NCI-H526 (cell line): ENCODE measurements around the gene TFPI2.

ENCODE experiments used
- DNase-seq, 2 experiments: peaks; one replicate each; lab custom pipeline; 2025; lab: John Stamatoyannopoulos, UW

TFPI2 gene

GRCh38 chr7:93906267-93906666 lies 15.7 kb upstream of the TFPI2 start, which contains the start of gene GNGT1:
Gene GNGT1, plus strand, starts transcription at chr7:93906567. Its CDS starts 180 bp downstream, at chr7:93906747.
- DNase-seq: no peak

- DNase-seq: peak; percentile 8 to 71
These were observed 12.3 kb upstream of the TFPI2 start for GRCh38 chr7:93902777-93903423.

- no peak for DNase-seq
These were observed 7.1 kb upstream of the TFPI2 start for GRCh38 chr7:93897680-93898079.

- no peak for DNase-seq
These were observed 5.5 kb upstream of the TFPI2 start for GRCh38 chr7:93895859-93896600.

GRCh38 chr7:93894966-93895640 lies 4.5 kb upstream of the TFPI2 start:
- no peak for DNase-seq

GRCh38 chr7:93894426-93894825 lies 3.9 kb upstream of the TFPI2 start:
- no peak for DNase-seq

- DNase-seq: peak; percentile 57 to 78
These were observed 501 bp downstream of the TFPI2 start for GRCh38 chr7:93890041-93890463.

- no peak for DNase-seq
These were observed 1.3 kb downstream of the TFPI2 start for GRCh38 chr7:93889261-93889660.

- DNase-seq: no peak
These were observed 6.0 kb downstream of the TFPI2 start for GRCh38 chr7:93884541-93884940.

- DNase-seq: no peak
These were observed 6.6 kb downstream of the TFPI2 start for GRCh38 chr7:93883917-93884345.

GRCh38 chr7:93883078-93883916 lies 7.3 kb downstream of the TFPI2 start:
- DNase-seq: no peak

- no peak for DNase-seq
These were observed 8.1 kb downstream of the TFPI2 start for GRCh38 chr7:93882468-93882867.

GRCh38 chr7:93879356-93879755 lies 11.2 kb downstream of the TFPI2 start:
- DNase-seq: no peak

- DNase-seq: no peak
These were observed 12.8 kb downstream of the TFPI2 start for GRCh38 chr7:93877742-93878141.

GRCh38 chr7:93873998-93874574 lies 16.5 kb downstream of the TFPI2 start:
- no peak for DNase-seq

- DNase-seq: no peak
These were observed 23.7 kb downstream of the TFPI2 start for GRCh38 chr7:93866886-93867285.

- no peak for DNase-seq
These were observed 27.9 kb downstream of the TFPI2 start for GRCh38 chr7:93862651-93863050.

- no peak for DNase-seq
These were observed 29.1 kb downstream of the TFPI2 start for GRCh38 chr7:93861325-93861949.

- no peak for DNase-seq
These were observed 30.3 kb downstream of the TFPI2 start for GRCh38 chr7:93860261-93860660.

GRCh38 chr7:93858857-93859256 lies 31.7 kb downstream of the TFPI2 start:
- DNase-seq: no peak

- DNase-seq: no peak
These were observed 34.2 kb downstream of the TFPI2 start for GRCh38 chr7:93856323-93856722.
